Measurements from ENCODE around the gene NR6A1.

DNA sequence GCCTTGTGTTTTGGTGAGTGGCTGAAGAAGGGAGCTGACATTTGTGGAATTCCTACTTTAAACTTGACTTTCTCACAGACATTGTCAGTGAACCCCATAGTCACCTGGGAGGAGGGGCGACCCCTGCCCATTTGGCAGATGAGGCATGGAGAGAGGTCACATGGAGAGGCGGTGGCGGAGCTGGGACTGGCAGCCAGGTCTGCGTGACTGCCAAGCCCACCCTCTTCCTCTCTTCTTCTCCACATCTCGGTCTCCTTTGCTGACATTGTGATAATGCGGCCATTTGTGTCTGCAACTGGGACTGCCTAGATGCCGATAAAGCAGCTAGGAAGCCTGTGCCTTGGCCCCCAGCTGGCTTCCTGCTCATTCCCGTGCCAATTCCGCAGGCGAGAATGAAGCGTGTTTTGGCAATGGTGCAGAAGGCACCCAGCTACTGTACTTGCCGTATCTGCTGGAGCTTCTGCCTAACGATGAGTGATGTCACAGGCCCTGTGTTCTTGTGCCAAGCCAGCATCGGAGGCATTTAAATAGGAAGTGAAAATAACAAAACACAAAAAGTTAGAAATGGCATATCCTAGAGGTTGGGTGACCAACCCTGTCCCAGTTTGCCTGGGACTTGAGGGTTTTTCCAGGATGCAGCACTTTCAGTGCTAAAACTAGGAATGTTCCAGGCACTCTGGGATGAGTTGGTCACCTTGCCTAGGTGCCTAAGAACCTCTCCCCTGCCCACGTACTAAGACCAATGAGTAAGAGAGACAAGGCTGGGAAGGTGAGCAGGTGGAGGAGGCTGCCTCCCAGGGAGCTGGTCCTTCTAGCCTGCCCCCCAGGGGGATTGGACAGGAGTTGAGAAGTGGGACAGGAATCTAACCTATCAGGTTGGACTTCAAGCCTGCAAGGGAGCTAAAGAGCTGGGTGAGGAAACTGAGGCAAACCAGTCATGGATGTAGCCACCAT lies 29.5 kb upstream of the NR6A1 start:
- TF ChIP-seq, protein P1, sequence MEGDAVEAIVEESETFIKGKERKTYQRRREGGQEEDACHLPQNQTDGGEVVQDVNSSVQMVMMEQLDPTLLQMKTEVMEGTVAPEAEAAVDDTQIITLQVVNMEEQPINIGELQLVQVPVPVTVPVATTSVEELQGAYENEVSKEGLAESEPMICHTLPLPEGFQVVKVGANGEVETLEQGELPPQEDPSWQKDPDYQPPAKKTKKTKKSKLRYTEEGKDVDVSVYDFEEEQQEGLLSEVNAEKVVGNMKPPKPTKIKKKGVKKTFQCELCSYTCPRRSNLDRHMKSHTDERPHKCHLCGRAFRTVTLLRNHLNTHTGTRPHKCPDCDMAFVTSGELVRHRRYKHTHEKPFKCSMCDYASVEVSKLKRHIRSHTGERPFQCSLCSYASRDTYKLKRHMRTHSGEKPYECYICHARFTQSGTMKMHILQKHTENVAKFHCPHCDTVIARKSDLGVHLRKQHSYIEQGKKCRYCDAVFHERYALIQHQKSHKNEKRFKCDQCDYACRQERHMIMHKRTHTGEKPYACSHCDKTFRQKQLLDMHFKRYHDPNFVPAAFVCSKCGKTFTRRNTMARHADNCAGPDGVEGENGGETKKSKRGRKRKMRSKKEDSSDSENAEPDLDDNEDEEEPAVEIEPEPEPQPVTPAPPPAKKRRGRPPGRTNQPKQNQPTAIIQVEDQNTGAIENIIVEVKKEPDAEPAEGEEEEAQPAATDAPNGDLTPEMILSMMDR (IDR thresholded peaks at IDR 0.05; ENCODE audit: insufficient read depth, low read length, poor library complexity, severe bottlenecking) = no peak
- no peak for TF ChIP-seq EZH2phosphoT487 (conservative IDR thresholded peaks at IDR 0.05; ENCODE audit: low read length)
